ENCODE data around the gene SNTN.
"Not testable (repeated sequence)": the region's sequence is repeated elsewhere in the genome, so short reads cannot be mapped to it uniquely, and the experiment has no call there.

SNTN gene

GRCh38 chr3:63652066-63652725 lies at the start of gene SNTN:
SNTN (plus strand) TSS chr3:63652675; CDS start chr3:63652688, 13 bp downstream.
- no peak for DNase-seq (ENCODE audit: low read depth)

- DNase-seq (ENCODE audit: low read depth) = no peak
These were observed 44.8 kb upstream of the SNTN start for GRCh38 chr3:63607716-63608115.

DNA sequence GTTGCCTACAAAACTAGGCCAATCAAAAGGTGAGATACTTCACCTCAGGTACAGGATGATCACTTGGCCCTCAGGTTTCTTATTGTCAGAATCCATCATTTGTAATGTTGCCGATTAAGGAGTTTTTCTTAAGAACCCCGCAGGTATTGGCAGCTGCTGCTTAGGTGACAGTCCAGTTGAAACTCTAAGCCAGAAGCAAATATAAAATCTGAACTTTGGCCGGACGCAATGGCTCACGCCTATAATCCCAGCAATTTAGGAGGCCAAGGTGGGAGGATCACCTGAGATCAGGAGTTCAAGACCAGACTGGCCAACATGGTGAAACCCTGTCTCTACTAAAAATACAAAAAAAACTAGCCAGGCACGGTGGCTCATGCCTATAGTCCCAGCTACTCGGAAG lies 43.1 kb upstream of the SNTN start:
- no peak for DNase-seq (ENCODE audit: low read depth)

GRCh38 chr3:63609834-63610233 lies 42.6 kb upstream of the SNTN start:
- DNase-seq (ENCODE audit: low read depth) = no peak

GRCh38 chr3:63611382-63611781 lies 41.1 kb upstream of the SNTN start:
- DNase-seq (ENCODE audit: low read depth) = no peak

- no peak for DNase-seq (ENCODE audit: low read depth)
These were observed 38.9 kb upstream of the SNTN start for GRCh38 chr3:63613561-63613960.

DNA sequence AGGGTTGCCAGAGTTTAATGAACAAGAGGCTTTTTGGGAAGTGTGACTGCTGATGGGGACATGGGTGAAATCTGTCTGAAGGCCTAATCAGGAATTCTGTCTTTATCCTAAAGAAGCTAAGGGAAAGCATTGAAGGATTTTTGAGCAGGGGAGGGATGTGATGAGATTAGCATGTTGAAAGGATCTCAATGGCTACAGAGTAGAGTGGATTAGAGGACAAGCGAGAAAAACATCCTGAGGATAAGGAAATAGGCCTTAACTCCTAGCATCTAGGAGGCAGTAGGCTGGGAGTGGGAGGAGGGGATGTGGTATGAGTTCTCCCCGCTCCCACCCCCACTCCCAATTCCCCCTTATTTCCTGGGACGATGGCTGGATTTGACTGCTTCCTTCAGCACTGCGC lies 35.1 kb upstream of the SNTN start:
- no peak for DNase-seq (ENCODE audit: low read depth)

- no peak for DNase-seq (ENCODE audit: low read depth)
These were observed 27.4 kb upstream of the SNTN start for GRCh38 chr3:63624941-63625560.

DNA sequence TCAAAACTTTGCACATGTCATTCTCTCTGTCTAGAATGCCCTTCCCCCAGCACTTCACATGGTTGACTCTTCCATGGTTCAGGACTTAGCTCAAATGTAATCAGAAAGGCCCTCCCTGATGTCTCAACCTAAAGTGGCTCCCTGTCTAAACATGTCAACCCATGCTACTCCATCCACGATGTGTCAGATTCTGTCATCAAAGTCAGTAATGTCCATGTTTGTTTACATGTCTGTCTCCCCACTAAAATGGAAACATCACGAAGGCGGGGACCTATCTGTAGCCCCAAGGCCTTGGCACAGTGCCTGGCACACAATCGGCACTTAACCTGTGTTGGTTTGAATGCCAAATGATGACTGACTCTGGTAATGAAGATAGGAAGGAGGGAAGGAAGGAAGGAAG lies 20.8 kb upstream of the SNTN start:
- DNase-seq (ENCODE audit: low read depth) = no peak

GRCh38 chr3:63635186-63635585 lies 17.3 kb upstream of the SNTN start:
- DNase-seq (ENCODE audit: low read depth) = no peak

GRCh38 chr3:63639806-63640205 lies 12.7 kb upstream of the SNTN start:
- no peak for DNase-seq (ENCODE audit: low read depth)

DNA sequence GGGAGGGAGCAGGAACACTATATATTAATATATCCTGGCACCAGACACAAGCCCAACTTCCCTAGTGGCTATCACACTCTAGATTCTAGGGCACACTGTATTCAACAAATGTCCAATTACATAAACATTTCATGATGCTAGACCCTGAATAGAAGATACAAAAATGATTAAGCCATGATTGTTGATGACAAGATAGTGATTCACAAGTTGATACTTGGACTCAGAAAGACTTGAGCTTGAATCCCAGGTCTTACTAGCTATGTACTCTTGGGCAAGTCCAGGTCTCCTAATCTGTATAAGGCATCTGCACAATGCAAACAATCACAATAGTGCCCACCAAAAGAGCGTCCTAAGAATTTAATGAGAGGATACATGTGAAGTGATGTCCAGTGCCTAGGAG lies 10.0 kb upstream of the SNTN start:
- DNase-seq (ENCODE audit: low read depth) = no peak

DNA sequence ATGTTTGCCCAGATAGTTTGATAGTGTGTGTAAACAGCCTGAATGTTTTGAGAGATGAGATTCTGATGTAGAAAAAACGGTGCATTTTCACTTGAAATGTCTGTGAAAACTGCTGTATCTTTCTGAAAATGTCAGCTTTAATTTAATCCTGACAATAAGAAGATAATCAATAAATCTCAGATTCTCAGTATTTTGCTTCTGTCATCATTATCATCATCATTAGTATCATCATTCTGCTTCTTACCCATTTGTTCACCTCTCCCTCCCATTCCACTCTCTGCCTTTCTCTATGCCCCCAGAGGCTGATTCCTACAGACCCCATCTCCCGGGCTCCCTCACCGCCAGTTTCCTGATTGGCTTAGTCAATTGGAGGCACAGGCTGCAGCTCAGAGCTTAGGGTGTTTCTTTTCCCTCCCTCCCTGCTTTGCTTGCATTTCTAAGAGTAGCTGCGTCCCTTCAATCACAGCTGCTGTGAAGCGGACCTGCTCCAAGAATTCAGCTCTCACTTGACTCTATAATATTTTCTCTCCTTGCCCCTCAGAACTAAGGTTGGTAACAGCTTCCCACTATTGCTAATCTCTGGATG lies 8.2 kb upstream of the SNTN start:
- no peak for DNase-seq (ENCODE audit: low read depth)

DNA sequence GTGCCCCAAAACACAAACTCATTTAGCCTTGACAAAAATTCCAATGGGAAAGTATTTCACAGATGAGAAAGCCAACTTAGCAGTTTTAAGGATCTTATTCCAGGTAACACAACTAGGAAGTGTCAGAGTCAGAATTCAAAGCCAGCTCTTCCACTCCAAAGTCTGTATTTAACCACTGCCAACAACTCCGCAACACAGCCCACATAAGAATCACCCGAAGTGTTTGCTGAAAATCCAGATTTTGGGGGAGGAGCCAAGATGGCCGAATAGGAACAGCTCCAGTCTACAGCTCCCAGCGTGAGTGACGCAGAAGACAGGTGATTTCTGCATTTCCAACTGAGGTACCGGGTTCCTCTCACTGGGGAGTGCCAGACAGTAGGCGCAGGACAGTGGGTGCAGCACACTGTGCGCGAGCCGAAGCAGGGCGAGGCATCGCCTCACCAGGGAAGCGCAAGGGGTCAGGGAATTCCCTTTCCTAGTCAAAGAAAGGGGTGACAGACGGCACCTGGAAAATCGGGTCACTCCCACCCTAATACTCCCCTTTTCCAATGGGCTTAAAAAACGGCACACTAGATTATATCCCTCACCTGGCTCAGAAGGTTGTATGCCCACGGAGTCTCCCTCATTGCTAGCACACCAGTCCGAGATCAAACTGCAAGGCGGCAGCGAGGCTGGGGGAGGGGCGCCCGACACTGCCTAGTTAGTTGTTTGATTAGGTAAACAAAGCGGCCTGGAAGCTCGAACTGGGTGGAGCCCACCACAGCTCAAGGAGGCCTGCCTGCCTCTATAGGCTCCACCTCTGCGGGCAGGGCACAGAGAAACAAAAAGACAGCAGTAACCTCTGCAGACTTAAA lies 7.3 kb upstream of the SNTN start:
- DNase-seq (ENCODE audit: low read depth) = not testable (repeated sequence)

DNA sequence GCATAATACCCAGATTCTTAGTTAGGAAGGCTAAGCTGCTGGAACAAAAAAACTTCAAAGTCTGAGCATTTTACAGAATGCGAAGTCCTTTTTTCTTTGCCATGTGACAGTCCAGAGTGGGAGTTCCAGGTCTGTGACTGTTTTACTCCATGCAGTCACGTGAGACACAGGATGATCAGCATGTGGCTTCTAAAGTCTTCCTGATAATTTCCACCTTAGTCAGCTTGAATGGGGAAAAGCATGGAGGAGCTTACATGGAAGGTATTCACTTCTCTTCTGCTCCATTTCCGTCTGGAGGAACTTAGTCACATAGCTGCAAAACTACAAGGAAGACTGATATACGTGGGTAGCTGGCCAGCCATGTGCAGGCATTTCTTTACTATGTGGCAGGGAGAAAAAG lies 1.7 kb downstream of the SNTN start:
- no peak for DNase-seq (ENCODE audit: low read depth)

- DNase-seq (ENCODE audit: low read depth) = no peak
These were observed 2.5 kb downstream of the SNTN start for GRCh38 chr3:63654931-63655330.

- no peak for DNase-seq (ENCODE audit: low read depth)
These were observed 3.0 kb downstream of the SNTN start for GRCh38 chr3:63655519-63655918.

DNA sequence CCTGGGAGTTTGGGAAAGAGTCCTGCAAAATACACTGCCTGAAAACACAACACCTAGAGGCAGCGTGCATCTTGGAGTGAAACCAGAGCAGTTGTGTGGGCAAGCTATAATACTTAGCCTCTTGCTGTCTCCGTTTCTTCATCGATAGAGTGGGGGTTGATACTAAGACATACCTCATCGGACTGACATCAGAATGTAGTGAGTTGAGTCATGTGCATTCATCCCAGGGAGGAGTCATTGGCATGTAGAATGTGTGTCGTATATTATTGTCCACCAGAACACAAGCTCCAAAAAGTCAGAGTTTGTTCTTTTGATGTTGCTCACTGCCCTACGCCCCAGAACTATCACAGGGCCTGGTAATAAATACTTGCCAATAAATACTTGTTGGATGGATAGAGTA lies 4.3 kb downstream of the SNTN start:
- no peak for DNase-seq (ENCODE audit: low read depth)

GRCh38 chr3:63661242-63661641 lies 8.8 kb downstream of the SNTN start:
- DNase-seq (ENCODE audit: low read depth) = no peak

- no peak for DNase-seq (ENCODE audit: low read depth)
These were observed 9.5 kb downstream of the SNTN start for GRCh38 chr3:63662011-63662410.

- no peak for DNase-seq (ENCODE audit: low read depth)
These were observed 10.0 kb downstream of the SNTN start for GRCh38 chr3:63662500-63662899.

- DNase-seq (ENCODE audit: low read depth) = no peak
These were observed 18.1 kb downstream of the SNTN start for GRCh38 chr3:63670544-63670943.

DNA sequence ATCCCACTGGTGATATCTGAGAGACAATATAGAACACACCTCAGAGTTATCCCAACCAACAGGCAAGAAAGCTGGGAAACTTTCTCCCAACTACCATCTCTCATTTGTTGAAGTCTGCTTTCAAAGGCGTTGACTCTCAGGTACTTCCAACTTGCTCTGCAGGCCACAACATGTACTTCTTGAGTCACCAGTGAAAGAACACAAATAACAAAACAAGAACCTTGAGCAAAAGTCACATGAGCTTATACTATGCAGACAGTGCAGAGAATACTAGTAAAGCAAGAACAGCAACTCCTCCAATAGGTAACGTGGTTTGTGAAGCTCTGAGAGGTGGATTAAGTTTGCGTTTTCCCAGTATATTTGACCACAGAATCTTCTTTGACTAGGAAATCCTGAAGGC lies 20.6 kb downstream of the SNTN start:
- no peak for DNase-seq (ENCODE audit: low read depth)
